ENCODE measurements around the gene SRPX.

DNA sequence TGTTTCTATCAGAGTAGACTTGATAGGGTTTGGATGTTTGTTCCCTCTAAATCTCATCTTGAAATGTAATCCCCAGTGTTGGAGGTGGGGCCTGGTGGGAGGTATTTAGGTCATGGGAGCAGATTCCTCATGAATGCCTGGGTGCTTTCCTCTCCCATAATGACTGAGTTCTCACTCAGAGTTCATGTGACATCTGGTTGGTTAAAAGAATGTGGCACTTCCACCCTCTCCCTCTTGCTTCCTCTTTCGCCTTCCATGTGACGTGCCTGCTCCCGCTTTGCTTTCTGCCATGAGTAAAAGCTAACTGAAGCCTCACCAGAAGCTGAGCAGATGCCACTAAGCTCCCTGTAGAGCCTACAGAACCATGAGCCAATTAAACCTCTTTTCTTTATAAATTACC lies 47.3 kb upstream of the SRPX start:
- TF ChIP-seq, protein P1, sequence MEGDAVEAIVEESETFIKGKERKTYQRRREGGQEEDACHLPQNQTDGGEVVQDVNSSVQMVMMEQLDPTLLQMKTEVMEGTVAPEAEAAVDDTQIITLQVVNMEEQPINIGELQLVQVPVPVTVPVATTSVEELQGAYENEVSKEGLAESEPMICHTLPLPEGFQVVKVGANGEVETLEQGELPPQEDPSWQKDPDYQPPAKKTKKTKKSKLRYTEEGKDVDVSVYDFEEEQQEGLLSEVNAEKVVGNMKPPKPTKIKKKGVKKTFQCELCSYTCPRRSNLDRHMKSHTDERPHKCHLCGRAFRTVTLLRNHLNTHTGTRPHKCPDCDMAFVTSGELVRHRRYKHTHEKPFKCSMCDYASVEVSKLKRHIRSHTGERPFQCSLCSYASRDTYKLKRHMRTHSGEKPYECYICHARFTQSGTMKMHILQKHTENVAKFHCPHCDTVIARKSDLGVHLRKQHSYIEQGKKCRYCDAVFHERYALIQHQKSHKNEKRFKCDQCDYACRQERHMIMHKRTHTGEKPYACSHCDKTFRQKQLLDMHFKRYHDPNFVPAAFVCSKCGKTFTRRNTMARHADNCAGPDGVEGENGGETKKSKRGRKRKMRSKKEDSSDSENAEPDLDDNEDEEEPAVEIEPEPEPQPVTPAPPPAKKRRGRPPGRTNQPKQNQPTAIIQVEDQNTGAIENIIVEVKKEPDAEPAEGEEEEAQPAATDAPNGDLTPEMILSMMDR (IDR thresholded peaks at IDR 0.05): no peak
- no peak for TF ChIP-seq EZH2 (IDR thresholded peaks at IDR 0.05; ENCODE audit: borderline replicate concordance, insufficient read depth, low read depth, low read length, poor library complexity, severe bottlenecking)

All from B cell (primary cell).